HepG2 (cell line): ENCODE data around the gene ROPN1B. TPM values are rescaled to one million over a fixed set of nuclear protein-coding genes. Genes with fewer than 3 reads are reported as not detected.

Source experiments
- ATAC-seq: fragments of 200-7000 bp; cut with Tn5 transposase; 3 replicates; pipeline ENCODE4 v1.9.1; 2020; ENCODE audit warnings: mild to moderate bottlenecking, moderate library complexity
- BruUV-seq: library from RNA; stranded (reverse); fragments of 400-500 nt; replicated peaks from 2 replicates; lab custom pipeline; 2021; lab: Mats Ljungman, UMichigan
- CTCF ChIA-PET: fragments of 300-600 bp; formaldehyde crosslinking; extraction: SDS; loops from one replicate; lab custom pipeline; 2021; ENCODE audit warnings: low total read pairs, inconsistent platforms, low intra/inter-chr PET ratio; lab: Yijun Ruan, JAX
- POLR2A ChIA-PET: fragments of 350-600 bp; sonication (Branson Sonifier 250); formaldehyde crosslinking; loops from one replicate; lab custom pipeline; 2020; ENCODE audit warnings: antibody characterized with exemption, inconsistent platforms; lab: Yijun Ruan, JAX
- DNase-seq: peaks from one replicate; pipeline ENCODE4 v3.0.0-alpha.2; 2015; ENCODE audit warnings: low spot score
- FAIRE-seq: peaks from 3 replicates; lab custom pipeline; 2011; peaks lifted over from hg19 to GRCh38; lab: Jason Lieb, UNC
- H2AFZ ChIP-seq: one replicate; pipeline ENCODE4 v1.6.1; 2011; ENCODE audit warnings: low read length, inconsistent platforms
- H3K27ac ChIP-seq: fragments of 300-600 bp; 3 replicates; pipeline ENCODE4 v1.8.0; 2011; ENCODE audit warnings: mixed run types, mild to moderate bottlenecking, mixed read lengths, low read length, inconsistent platforms; ENCODE audit not compliant: insufficient read depth; ENCODE audit errors: extremely low read length
- H3K27me3 ChIP-seq, 2 experiments: fragments of 200-600 bp in 1 of 2; 2 replicates in 1 of 2; 3 replicates in 1 of 2; pipeline versions ENCODE4 v1.6.0 to v1.8.0; 2011; ENCODE audit warnings: low read length in 2 of 2, mild to moderate bottlenecking in 2 of 2, moderate library complexity in 2 of 2, inconsistent platforms in 1 of 2; ENCODE audit not compliant: insufficient read depth in 2 of 2, control insufficient read depth in 1 of 2
- H3K36me3 ChIP-seq, 2 experiments: fragments of 200-600 bp in 1 of 2; replicated peaks in 1 of 2; 2 replicates in 1 of 2; 3 replicates in 1 of 2; pipeline versions ENCODE4 v1.5.1 to v1.8.0; 2011; ENCODE audit warnings: low read length in 2 of 2, inconsistent platforms in 1 of 2; ENCODE audit not compliant: insufficient read depth in 2 of 2, control insufficient read depth in 1 of 2
- H3K4me1 ChIP-seq: 2 replicates; pipeline ENCODE4 v1.5.1; 2012; ENCODE audit warnings: low read length, inconsistent platforms; ENCODE audit not compliant: insufficient read depth
- H3K4me2 ChIP-seq: 2 replicates; pipeline ENCODE4 v1.6.0; 2011; ENCODE audit warnings: low read depth, low read length, inconsistent platforms
- H3K4me3 ChIP-seq, 3 experiments: fragments of 200-600 bp in 1 of 3; sonication (generic), shearing (Covaris generic) in 1 of 3; replicated peaks in 1 of 3; 2 replicates each; pipeline ENCODE4 v1.5.1; 2011 to 2016; ENCODE audit warnings: low read length in 3 of 3, inconsistent platforms in 2 of 3, low read depth in 2 of 3, mild to moderate bottlenecking in 2 of 3, control low read depth in 1 of 3, mixed read lengths in 1 of 3; ENCODE audit not compliant: insufficient read depth in 1 of 3
- H3K79me2 ChIP-seq: one replicate; pipeline ENCODE4 v1.6.1; 2011; ENCODE audit warnings: low read length, inconsistent platforms; ENCODE audit not compliant: insufficient read depth
- H3K9ac ChIP-seq: 2 replicates; pipeline ENCODE4 v1.6.0; 2011; ENCODE audit warnings: mild to moderate bottlenecking, low read depth, low read length, inconsistent platforms; ENCODE audit not compliant: insufficient read depth
- H3K9me3 ChIP-seq: 2 replicates; pipeline ENCODE4 v1.5.1; 2012; ENCODE audit warnings: mild to moderate bottlenecking, low read length
- H4K20me1 ChIP-seq: 2 replicates; pipeline ENCODE4 v1.6.0; 2011; ENCODE audit warnings: inconsistent platforms, mild to moderate bottlenecking, low read length, moderate library complexity; ENCODE audit not compliant: insufficient read depth
- AHDC1 ChIP-seq: sonication (generic); formaldehyde crosslinking; IDR thresholded peaks from 2 replicates; pipeline ENCODE4 v1.5.1; 2020; ENCODE audit warnings: mild to moderate bottlenecking, missing genetic modification reagents, borderline replicate concordance
- HMG20B ChIP-seq: conservative IDR thresholded peaks from 2 replicates; pipeline ENCODE4 v1.6.1; 2016; ENCODE audit warnings: missing genetic modification reagents, missing compliant biosample characterization
- HNF1A ChIP-seq, 2 experiments: sonication (generic) in 1 of 2; formaldehyde crosslinking in 1 of 2; IDR thresholded peaks; 2 replicates each; pipeline versions ENCODE4 v1.4.0 to v1.6.1; 2016 to 2020; ENCODE audit warnings: borderline replicate concordance in 1 of 2, low read depth in 1 of 2, mild to moderate bottlenecking in 1 of 2, missing genetic modification reagents in 1 of 2
- KAT7 ChIP-seq: IDR thresholded peaks from 2 replicates; pipeline ENCODE4 v1.6.1; 2018; ENCODE audit warnings: borderline replicate concordance, missing compliant biosample characterization
- KDM1A ChIP-seq: IDR thresholded peaks from 2 replicates; pipeline ENCODE4 v1.6.1; 2016; ENCODE audit warnings: missing compliant biosample characterization
- NCOA5 ChIP-seq: sonication (generic); formaldehyde crosslinking; IDR thresholded peaks from 2 replicates; pipeline ENCODE4 v1.4.0; 2020; ENCODE audit warnings: missing genetic modification reagents
- NCOR1 ChIP-seq: fragments of 200-600 bp; sonication (generic); IDR thresholded peaks from 2 replicates; pipeline ENCODE4 v1.7.0; 2017; ENCODE audit warnings: antibody characterized with exemption, low read length, borderline replicate concordance
- NFE2 ChIP-seq: sonication (generic); formaldehyde crosslinking; IDR thresholded peaks from 2 replicates; pipeline ENCODE4 v1.4.0; 2020; ENCODE audit warnings: missing genetic modification reagents
- ZNF737 ChIP-seq: sonication (generic); formaldehyde crosslinking; IDR thresholded peaks from 2 replicates; pipeline ENCODE4 v1.5.0; 2020; ENCODE audit warnings: missing genetic modification reagents, mild to moderate bottlenecking, borderline replicate concordance
- WGBS: methylation state at CpG from one replicate; pipeline ENCODE4 v1.1.6; 2017; ENCODE audit warnings: low lambda C conversion rate; 5-methylcytosine and 5-hydroxymethylcytosine counted together
- in situ Hi-C: cut with HindIII; loops from 2 replicates; pipeline ENCODE4 v1.10.0; 2017; ENCODE audit warnings: low pct_unique_long_range_greater_than_20kb; ENCODE audit not compliant: extremely low pct_ligation_motif_present
- intact Hi-C: fragments of 100-400 bp; cut with micrococcal nuclease; formaldehyde crosslinking; loops from one replicate; pipeline ENCODE4 v1.10.0; 2022; ENCODE audit not compliant: unreplicated experiment
- polyA plus RNA-seq, 8 experiments: library from polyadenylated mRNA; depleted of rRNA in 3 of 8; stranded (reverse) in 7 of 8; unstranded in 1 of 8; fragments of >200 nt; fragmentation: Illumina TruSeq in 4 of 8; extraction: Trizol in 4 of 8; gene quantifications; 2 replicates each; pipeline versions ENCODE4 v1.2.1 to v1.2.3, GENCODE V29; 2011 to 2016; ENCODE audit warnings: low read depth in 4 of 8, missing spikeins in 1 of 8, mixed read lengths in 1 of 8; ENCODE audit not compliant: insufficient read depth in 1 of 8
- total RNA-seq, 5 experiments: library from RNA; depleted of rRNA; stranded (reverse); fragments of >200 nt; fragmentation: Illumina TruSeq; extraction: Trizol; gene quantifications; 2 replicates each; pipeline ENCODE4 v1.2.3, GENCODE V29; 2016; ENCODE audit warnings: low read depth in 1 of 5
- TF ChIP-seq, protein P1 (sequence below): IDR thresholded peaks from 2 replicates; pipeline ENCODE4 v1.6.1; 2016; ENCODE audit warnings: mild to moderate bottlenecking
- TF ChIP-seq, protein P2 (sequence below): sonication (generic); formaldehyde crosslinking; IDR thresholded peaks from 2 replicates; pipeline ENCODE4 v1.5.1; 2020; ENCODE audit warnings: mild to moderate bottlenecking, missing genetic modification reagents, moderate library complexity

The ROPN1B gene
- total and polyA plus RNA-seq, 2 of the 13 experiments (the other 11 are each of a cell fraction or from before 2014, with no cell fraction given), result not detected

- 87% methylated on average over 4 of the region's 14 CpGs for WGBS
- DNase-seq, result no peak
- H3K4me1 ChIP-seq, result no peaks in the 10 kb centered on the region
- H3K36me3 ChIP-seq, result no peaks in the 10 kb centered on the region
- ChIA-PET POLR2A (no interaction called here), CTCF (no interaction called here)
- intact Hi-C loops, result no loop called here
- FAIRE-seq, result no peak
- H4K20me1 ChIP-seq, result no peaks in the 10 kb centered on the region
- no peak overlapping the region for H3K4me2 ChIP-seq
- in situ Hi-C loops, result no loop called here
- no peak overlapping the region for H2AFZ ChIP-seq
- H3K9ac ChIP-seq, result no peak overlapping the region
- BruUV-seq, result no TSS peak
- H3K27ac ChIP-seq, result no peak overlapping the region
- H3K79me2 ChIP-seq, result no peaks in the 10 kb centered on the region
- H3K27me3 ChIP-seq, result no peaks in the 10 kb centered on the region; a peak in 1 of 5 replicates
- H3K9me3 ChIP-seq, result no peaks in the 10 kb centered on the region
- no peak overlapping the region for H3K4me3 ChIP-seq
- ATAC-seq, result peak; percentile 33; the same call in 2 of the 3 replicates
- TF ChIP-seq KDM1A (no peak), HMG20B (no peak), KAT7 (no peak), NCOR1 (no peak), HNF1A (IDR thresholded peaks at IDR 0.05; ENCODE audit: low read depth) (no peak), HNF1A (CRISPR knock-in tag; IDR thresholded peaks at IDR 0.05; ENCODE audit: borderline replicate concordance) (no peak), NFE2 (CRISPR knock-in tag) (no peak), AHDC1 (no peak), NCOA5 (no peak), ZNF737 (CRISPR knock-in tag) (no peak)
- TF ChIP-seq, protein P1, sequence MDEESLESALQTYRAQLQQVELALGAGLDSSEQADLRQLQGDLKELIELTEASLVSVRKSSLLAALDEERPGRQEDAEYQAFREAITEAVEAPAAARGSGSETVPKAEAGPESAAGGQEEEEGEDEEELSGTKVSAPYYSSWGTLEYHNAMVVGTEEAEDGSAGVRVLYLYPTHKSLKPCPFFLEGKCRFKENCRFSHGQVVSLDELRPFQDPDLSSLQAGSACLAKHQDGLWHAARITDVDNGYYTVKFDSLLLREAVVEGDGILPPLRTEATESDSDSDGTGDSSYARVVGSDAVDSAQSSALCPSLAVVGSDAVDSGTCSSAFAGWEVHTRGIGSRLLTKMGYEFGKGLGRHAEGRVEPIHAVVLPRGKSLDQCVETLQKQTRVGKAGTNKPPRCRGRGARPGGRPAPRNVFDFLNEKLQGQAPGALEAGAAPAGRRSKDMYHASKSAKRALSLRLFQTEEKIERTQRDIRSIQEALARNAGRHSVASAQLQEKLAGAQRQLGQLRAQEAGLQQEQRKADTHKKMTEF (CRISPR knock-in tag), result no peak
- TF ChIP-seq, protein P2, sequence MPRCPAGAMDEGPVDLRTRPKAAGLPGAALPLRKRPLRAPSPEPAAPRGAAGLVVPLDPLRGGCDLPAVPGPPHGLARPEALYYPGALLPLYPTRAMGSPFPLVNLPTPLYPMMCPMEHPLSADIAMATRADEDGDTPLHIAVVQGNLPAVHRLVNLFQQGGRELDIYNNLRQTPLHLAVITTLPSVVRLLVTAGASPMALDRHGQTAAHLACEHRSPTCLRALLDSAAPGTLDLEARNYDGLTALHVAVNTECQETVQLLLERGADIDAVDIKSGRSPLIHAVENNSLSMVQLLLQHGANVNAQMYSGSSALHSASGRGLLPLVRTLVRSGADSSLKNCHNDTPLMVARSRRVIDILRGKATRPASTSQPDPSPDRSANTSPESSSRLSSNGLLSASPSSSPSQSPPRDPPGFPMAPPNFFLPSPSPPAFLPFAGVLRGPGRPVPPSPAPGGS (CRISPR knock-in tag), result no peak
These were observed 8.9 kb upstream of the ROPN1B start for GRCh38 chr3:125960066-125960424.
